MM.1S (cell line): Measurements from ENCODE around the gene ABHD12.

Experiments
- DNase-seq: peaks from one replicate; pipeline ENCODE4 v3.0.0-alpha.2; 2015
- H2AFZ ChIP-seq: fragments of 300-600 bp; sonication (generic); 2 replicates; pipeline ENCODE4 v1.6.0; 2016; ENCODE audit warnings: antibody characterized with exemption, low read length
- H3F3A ChIP-seq: fragments of 300-600 bp; sonication (generic); 2 replicates; pipeline ENCODE4 v1.6.1; 2016; ENCODE audit warnings: mild to moderate bottlenecking, antibody characterized with exemption, low read length, moderate library complexity, mixed read lengths; ENCODE audit not compliant: insufficient read depth
- H3K27ac ChIP-seq: fragments of 300-600 bp; sonication (generic); 2 replicates; pipeline ENCODE4 v1.5.1; 2016; ENCODE audit warnings: mild to moderate bottlenecking, low read length
- H3K27me3 ChIP-seq: fragments of 300-600 bp; sonication (generic); replicated peaks from 2 replicates; pipeline ENCODE4 v1.6.0; 2016; ENCODE audit warnings: low read length; ENCODE audit not compliant: insufficient read depth
- H3K36me3 ChIP-seq: fragments of 300-600 bp; sonication (generic); replicated peaks from 2 replicates; pipeline ENCODE4 v1.6.1; 2016; ENCODE audit warnings: mild to moderate bottlenecking, low read length, mixed read lengths; ENCODE audit not compliant: insufficient read depth
- H3K4me1 ChIP-seq: fragments of 300-600 bp; sonication (generic); 2 replicates; pipeline ENCODE4 v1.6.1; 2016; ENCODE audit warnings: low read length, mixed read lengths
- H3K4me2 ChIP-seq: fragments of 300-600 bp; sonication (generic); 2 replicates; pipeline ENCODE4 v1.6.0; 2016; ENCODE audit warnings: low read depth, low read length
- H3K4me3 ChIP-seq: fragments of 300-600 bp; sonication (generic); 2 replicates; pipeline ENCODE4 v1.5.1; 2016; ENCODE audit warnings: low read length, mixed read lengths
- H3K79me2 ChIP-seq: fragments of 300-600 bp; sonication (generic); 2 replicates; pipeline ENCODE4 v1.6.1; 2016; ENCODE audit warnings: mixed run types, low read length, mixed read lengths
- H3K9ac ChIP-seq: fragments of 300-600 bp; sonication (generic); 2 replicates; pipeline ENCODE4 v1.6.1; 2016; ENCODE audit warnings: low read length, mixed read lengths
- H3K9me2 ChIP-seq: fragments of 300-600 bp; sonication (generic); replicated peaks from 2 replicates; pipeline ENCODE4 v1.6.1; 2016; ENCODE audit warnings: mild to moderate bottlenecking, low read length, mixed read lengths; ENCODE audit not compliant: insufficient read depth
- H3K9me3 ChIP-seq: fragments of 300-600 bp; sonication (generic); replicated peaks from 2 replicates; pipeline ENCODE4 v1.6.1; 2016; ENCODE audit warnings: mild to moderate bottlenecking, low read length, mixed read lengths; ENCODE audit not compliant: insufficient read depth
- H4K20me1 ChIP-seq: fragments of 300-600 bp; sonication (generic); 2 replicates; pipeline ENCODE4 v1.6.1; 2016; ENCODE audit warnings: mild to moderate bottlenecking, low read length, moderate library complexity, mixed read lengths; ENCODE audit not compliant: insufficient read depth
- EZH2 ChIP-seq: fragments of 300-600 bp; sonication (generic); optimal IDR thresholded peaks from 2 replicates; pipeline ENCODE3; 2017; ENCODE audit warnings: low read depth, mild to moderate bottlenecking, antibody characterized with exemption, low read length, mixed read lengths
- EZH2phosphoT487 ChIP-seq: fragments of 300-600 bp; sonication (generic); IDR thresholded peaks from 2 replicates; pipeline ENCODE4 v1.6.1; 2018; ENCODE audit warnings: antibody characterized with exemption, low read length
- TF ChIP-seq, protein P1 (sequence below): fragments of 300-600 bp; sonication (generic); IDR thresholded peaks from 2 replicates; pipeline ENCODE4 v1.5.1; 2016; ENCODE audit warnings: antibody characterized with exemption, low read length, mixed read lengths

ABHD12 gene

DNA sequence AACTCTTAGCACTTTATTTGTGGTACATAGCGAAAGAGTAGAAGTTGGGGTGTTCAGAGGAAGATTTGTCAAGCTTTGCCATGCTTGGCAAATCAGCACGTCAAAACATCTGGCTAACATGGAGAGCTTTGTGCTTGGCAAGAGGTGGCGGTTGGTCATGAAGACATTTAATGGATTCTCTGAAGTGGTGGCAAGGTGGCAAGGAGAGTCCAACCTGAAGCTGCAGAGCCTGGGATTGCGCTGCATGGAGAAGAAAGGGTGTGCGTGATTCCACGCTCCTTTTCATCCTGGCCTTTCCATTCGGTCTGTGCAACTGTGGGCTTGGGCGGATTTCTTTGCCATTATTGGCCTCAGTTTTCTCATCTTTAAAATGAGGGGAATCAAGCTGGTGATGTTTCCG is 139.6 kb downstream of the ABHD12 start:
- Histone ChIP-seq H3K9me3 (no peaks in the 10 kb centered on the region), H3K4me1 (peaks cover 24% of the 10 kb centered on the region), H3K9ac (no peak overlapping the region), H2AFZ (no peak overlapping the region), H3K9me2 (no peaks in the 10 kb centered on the region), H4K20me1 (no peaks in the 10 kb centered on the region), H3F3A (peaks cover 5% of the 10 kb centered on the region; the same call in 1 of the 2 replicates), H3K36me3 (no peaks in the 10 kb centered on the region), H3K27ac (no peak overlapping the region), H3K79me2 (peaks cover 71% of the 10 kb centered on the region), H3K4me3 (no peak overlapping the region), H3K4me2 (no peak overlapping the region), H3K27me3 (no peaks in the 10 kb centered on the region)
- no peak for DNase-seq
- TF ChIP-seq EZH2 (no peak), EZH2phosphoT487 (no peak)
- TF ChIP-seq, protein P1, sequence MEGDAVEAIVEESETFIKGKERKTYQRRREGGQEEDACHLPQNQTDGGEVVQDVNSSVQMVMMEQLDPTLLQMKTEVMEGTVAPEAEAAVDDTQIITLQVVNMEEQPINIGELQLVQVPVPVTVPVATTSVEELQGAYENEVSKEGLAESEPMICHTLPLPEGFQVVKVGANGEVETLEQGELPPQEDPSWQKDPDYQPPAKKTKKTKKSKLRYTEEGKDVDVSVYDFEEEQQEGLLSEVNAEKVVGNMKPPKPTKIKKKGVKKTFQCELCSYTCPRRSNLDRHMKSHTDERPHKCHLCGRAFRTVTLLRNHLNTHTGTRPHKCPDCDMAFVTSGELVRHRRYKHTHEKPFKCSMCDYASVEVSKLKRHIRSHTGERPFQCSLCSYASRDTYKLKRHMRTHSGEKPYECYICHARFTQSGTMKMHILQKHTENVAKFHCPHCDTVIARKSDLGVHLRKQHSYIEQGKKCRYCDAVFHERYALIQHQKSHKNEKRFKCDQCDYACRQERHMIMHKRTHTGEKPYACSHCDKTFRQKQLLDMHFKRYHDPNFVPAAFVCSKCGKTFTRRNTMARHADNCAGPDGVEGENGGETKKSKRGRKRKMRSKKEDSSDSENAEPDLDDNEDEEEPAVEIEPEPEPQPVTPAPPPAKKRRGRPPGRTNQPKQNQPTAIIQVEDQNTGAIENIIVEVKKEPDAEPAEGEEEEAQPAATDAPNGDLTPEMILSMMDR, result no peak

DNA sequence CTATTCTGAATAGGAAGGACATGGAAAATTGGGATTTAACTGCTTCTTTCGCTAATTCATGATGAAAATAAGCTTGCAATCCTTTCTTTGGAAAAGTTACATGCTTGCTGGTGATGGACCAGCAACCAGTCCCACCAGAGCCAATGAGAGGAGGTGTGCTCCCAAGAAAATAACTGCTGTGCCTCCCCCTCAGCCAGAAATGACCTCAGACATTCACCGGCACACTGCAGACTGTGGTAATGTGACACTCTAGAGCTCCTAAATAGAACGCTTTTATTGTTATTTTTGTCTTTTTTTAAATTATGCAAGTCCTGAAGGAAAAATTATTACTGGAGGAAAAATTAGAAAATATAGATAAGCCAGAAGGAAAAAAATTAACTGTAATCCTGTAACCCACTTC is 140.1 kb downstream of the ABHD12 start:
- peaks cover 68% of the 10 kb centered on the region for H3K79me2 ChIP-seq

More for the DNA sequence above, 140.1 kb downstream of the ABHD12 start:
- Histone ChIP-seq H4K20me1 (no peaks in the 10 kb centered on the region), H2AFZ (no peak overlapping the region), H3K36me3 (no peaks in the 10 kb centered on the region), H3K9me3 (no peaks in the 10 kb centered on the region), H3K9me2 (no peaks in the 10 kb centered on the region), H3K27me3 (no peaks in the 10 kb centered on the region), H3K4me2 (peak overlapping the region; percentile 86; the same call in 1 of the 2 replicates), H3K4me3 (no peak overlapping the region), H3F3A (peaks cover 5% of the 10 kb centered on the region; the same call in 1 of the 2 replicates), H3K27ac (no peak overlapping the region), H3K4me1 (peaks cover 24% of the 10 kb centered on the region), H3K9ac (no peak overlapping the region)
- no peak for DNase-seq
- TF ChIP-seq, protein P1, result no peak
- TF ChIP-seq EZH2phosphoT487 (no peak), EZH2 (no peak)
